Endothelial cell of umbilical vein (primary cell): Measurements from ENCODE around the gene SNTA1. TPM values are rescaled to one million over a fixed set of nuclear protein-coding genes. Genes with fewer than 3 reads are reported as not detected.

Experiments
- BruUV-seq: library from RNA; stranded (reverse); fragments of 400-500 nt; replicated peaks from 2 replicates; lab custom pipeline; 2021; lab: Mats Ljungman, UMichigan
- CTCF ChIA-PET: fragments of 300-600, 350-600 bp; sonication (Branson Sonifier 250); formaldehyde crosslinking; loops from one replicate; lab custom pipeline; 2021; ENCODE audit warnings: antibody characterized with exemption, inconsistent platforms; lab: Charles Lee
- POLR2A ChIA-PET: fragments of 300-600, 350-600 bp; sonication (Branson Sonifier 250); formaldehyde crosslinking; loops from one replicate; lab custom pipeline; 2021; ENCODE audit warnings: antibody characterized with exemption, inconsistent platforms; lab: Charles Lee
- DNase-seq: peaks from one replicate; pipeline ENCODE4 v3.0.0-alpha.2; 2011; ENCODE audit warnings: low read depth, low spot score
- FAIRE-seq: peaks from 2 replicates; lab custom pipeline; 2011; peaks lifted over from hg19 to GRCh38; lab: Jason Lieb, UNC
- H2AFZ ChIP-seq: 2 replicates; pipeline ENCODE4 v1.6.0; 2012; ENCODE audit warnings: low read depth, low read length, control low read depth, inconsistent platforms
- H3K27ac ChIP-seq: 2 replicates; pipeline ENCODE4 v1.5.1; 2011; ENCODE audit warnings: low read depth, mild to moderate bottlenecking, control low read depth, low read length, moderate library complexity; ENCODE audit not compliant: insufficient read depth
- H3K27me3 ChIP-seq, 2 experiments: 2 replicates each; pipeline versions ENCODE4 v1.6.0 to v1.6.1; 2011; ENCODE audit warnings: low read length in 2 of 2, mixed read lengths in 1 of 2; ENCODE audit not compliant: control insufficient read depth in 2 of 2, insufficient read depth in 2 of 2
- H3K36me3 ChIP-seq, 2 experiments: 2 replicates in 1 of 2; 3 replicates in 1 of 2; pipeline ENCODE4 v1.5.1; 2011; ENCODE audit warnings: low read length in 2 of 2, mild to moderate bottlenecking in 1 of 2, moderate library complexity in 1 of 2; ENCODE audit not compliant: control insufficient read depth in 2 of 2, insufficient read depth in 2 of 2; ENCODE audit errors: extremely low read depth in 1 of 2
- H3K4me1 ChIP-seq: 3 replicates; pipeline ENCODE4 v1.5.1; 2011; ENCODE audit warnings: mild to moderate bottlenecking, low read length; ENCODE audit not compliant: control insufficient read depth, insufficient read depth; ENCODE audit errors: extremely low read depth
- H3K4me2 ChIP-seq: 2 replicates; pipeline ENCODE4 v1.6.1; 2011; ENCODE audit warnings: low read length, control low read depth, mixed read lengths; ENCODE audit not compliant: insufficient read depth
- H3K4me3 ChIP-seq, 3 experiments: fragments of 200-600 bp in 1 of 3; sonication (generic), shearing (Covaris generic) in 1 of 3; replicated peaks in 1 of 3; 2 replicates each; pipeline ENCODE4 v1.5.1; 2011 to 2016; ENCODE audit warnings: control low read depth in 3 of 3, low read length in 3 of 3, mild to moderate bottlenecking in 2 of 3, inconsistent platforms in 1 of 3, low read depth in 1 of 3, moderate library complexity in 1 of 3; ENCODE audit not compliant: insufficient read depth in 1 of 3
- H3K79me2 ChIP-seq: 2 replicates; pipeline ENCODE4 v1.6.0; 2012; ENCODE audit warnings: low read length, inconsistent platforms; ENCODE audit not compliant: control insufficient read depth, insufficient read depth
- H3K9ac ChIP-seq: replicated peaks from 2 replicates; pipeline ENCODE3; 2011; ENCODE audit warnings: low read length, control low read depth; ENCODE audit not compliant: insufficient read depth; ENCODE audit errors: extremely low read depth
- H3K9me1 ChIP-seq: replicated peaks from 3 replicates; pipeline ENCODE4 v1.6.0; 2011; ENCODE audit warnings: mild to moderate bottlenecking, low read length; ENCODE audit not compliant: control insufficient read depth, insufficient read depth; ENCODE audit errors: extremely low read depth
- H3K9me3 ChIP-seq: replicated peaks from 2 replicates; pipeline ENCODE4 v1.5.1; 2012; ENCODE audit warnings: low read length, inconsistent platforms; ENCODE audit not compliant: control insufficient read depth, insufficient read depth
- H4K20me1 ChIP-seq: replicated peaks from 2 replicates; pipeline ENCODE3; 2011; ENCODE audit warnings: mild to moderate bottlenecking, low read length; ENCODE audit not compliant: control insufficient read depth, insufficient read depth; ENCODE audit errors: extremely low read depth
- CTCF ChIP-seq, 2 donors: IDR thresholded peaks; 1 replicate in 1 of 2; 2 replicates in 1 of 2; pipeline ENCODE4 v1.5.1; 2011; ENCODE audit warnings: low read length in 2 of 2, mild to moderate bottlenecking in 2 of 2, moderate library complexity in 2 of 2, control low read depth in 1 of 2, inconsistent platforms in 1 of 2, low read depth in 1 of 2; ENCODE audit not compliant: insufficient read depth in 1 of 2; ENCODE audit errors: extremely low read depth in 1 of 2
- EZH2 ChIP-seq: IDR thresholded peaks from 2 replicates; pipeline ENCODE4 v1.6.1; 2012; ENCODE audit warnings: borderline replicate concordance, low read depth, mild to moderate bottlenecking, moderate library complexity, low read length, inconsistent platforms; ENCODE audit not compliant: severe bottlenecking
- FOS ChIP-seq: IDR thresholded peaks from 2 replicates; pipeline ENCODE4 v1.6.1; 2011; ENCODE audit warnings: mild to moderate bottlenecking, low read length, moderate library complexity, borderline replicate concordance; ENCODE audit not compliant: insufficient read depth
- GATA2 ChIP-seq: IDR thresholded peaks from 2 replicates; pipeline ENCODE4 v1.7.0; 2011; ENCODE audit warnings: low read depth, mild to moderate bottlenecking, moderate library complexity, mixed read lengths, low read length; ENCODE audit not compliant: insufficient read length, insufficient read depth
- JUN ChIP-seq: IDR thresholded peaks from 2 replicates; pipeline ENCODE4 v1.6.1; 2011; ENCODE audit warnings: borderline replicate concordance, low read depth; ENCODE audit not compliant: insufficient read length, insufficient read depth
- MAX ChIP-seq: IDR thresholded peaks from 2 replicates; pipeline ENCODE4 v1.6.1; 2011; ENCODE audit not compliant: insufficient read depth, insufficient read length
- MYC ChIP-seq: IDR thresholded peaks from one replicate; pipeline ENCODE4 v1.6.1; 2011; ENCODE audit warnings: mild to moderate bottlenecking, low read depth, low read length
- POLR2A ChIP-seq: IDR thresholded peaks from 2 replicates; pipeline ENCODE4 v1.6.1; 2012; ENCODE audit warnings: low read depth, mild to moderate bottlenecking, control low read depth, low read length
- POLR2AphosphoS5 ChIP-seq: IDR thresholded peaks from 2 replicates; pipeline ENCODE4 v1.6.1; 2012; ENCODE audit warnings: low read depth, mild to moderate bottlenecking, control low read depth, low read length, moderate library complexity; ENCODE audit not compliant: insufficient read depth
- dilution Hi-C: fragments of 300-500 bp; cut with MboI; formaldehyde crosslinking; loops from one replicate; pipeline ENCODE4 v1.15.0; 2019; ENCODE audit warnings: low sequenced_read_pairs; ENCODE audit not compliant: extremely low pct_ligation_motif_present
- intact Hi-C: fragments of 100-400 bp; cut with micrococcal nuclease; formaldehyde crosslinking; loops from one replicate; pipeline ENCODE4 v1.10.0; 2022
- polyA plus RNA-seq, 4 experiments: library from polyadenylated mRNA; depleted of rRNA in 3 of 4; stranded (reverse) in 3 of 4; unstranded in 1 of 4; fragments of >200 nt; gene quantifications; 2 replicates each; pipeline versions ENCODE4 v1.2.1 to v1.2.3, GENCODE V29; 2011 to 2012; ENCODE audit warnings: missing spikeins in 1 of 4
- total RNA-seq: library from RNA; stranded (reverse); gene quantifications from 2 replicates; pipeline ENCODE4 v1.2.3, GENCODE V29; 2021

SNTA1 gene
- total and polyA plus RNA-seq, 2 donors (not counting 3 experiments of a cell fraction or from before 2014, with no cell fraction given) = 5.2 to 6.0 TPM

- CTCF ChIA-PET = no interaction called here
- Histone ChIP-seq H3K9me3 (no peaks in the 10 kb centered on the region), H3K4me2 (no peak overlapping the region), H3K4me3 (no peak overlapping the region), H3K27me3 (no peaks in the 10 kb centered on the region), H3K4me1 (no peaks in the 10 kb centered on the region), H3K79me2 (no peaks in the 10 kb centered on the region), H2AFZ (no peak overlapping the region), H4K20me1 (no peaks in the 10 kb centered on the region), H3K27ac (no peak overlapping the region), H3K36me3 (peaks cover 4 to 13% of the 10 kb centered on the region in 2 experiments), H3K9ac (no peak overlapping the region), H3K9me1 (no peaks in the 10 kb centered on the region)
- BruUV-seq = no TSS peak
- FAIRE-seq = no peak
- dilution Hi-C loops (no loop called here), intact Hi-C loops (no loop called here)
- DNase-seq = no peak
- TF ChIP-seq POLR2A (no peak), CTCF (IDR thresholded peaks at IDR 0.05; ENCODE audit: extremely low read depth in 1 of 2, insufficient read depth in 1 of 2, low read depth in 1 of 2, low read length in 2 of 2) (no peak), GATA2 (no peak), FOS (no peak), MAX (no peak), POLR2AphosphoS5 (no peak), JUN (no peak), EZH2 (no peak), MYC (no peak)
- POLR2A ChIA-PET = no interaction called here
Observed at GRCh38 chr20:33370291-33370690, 73.3 kb downstream of the SNTA1 start.
